ENCODE measurements around the gene BBS4.

Gene BBS4

DNA sequence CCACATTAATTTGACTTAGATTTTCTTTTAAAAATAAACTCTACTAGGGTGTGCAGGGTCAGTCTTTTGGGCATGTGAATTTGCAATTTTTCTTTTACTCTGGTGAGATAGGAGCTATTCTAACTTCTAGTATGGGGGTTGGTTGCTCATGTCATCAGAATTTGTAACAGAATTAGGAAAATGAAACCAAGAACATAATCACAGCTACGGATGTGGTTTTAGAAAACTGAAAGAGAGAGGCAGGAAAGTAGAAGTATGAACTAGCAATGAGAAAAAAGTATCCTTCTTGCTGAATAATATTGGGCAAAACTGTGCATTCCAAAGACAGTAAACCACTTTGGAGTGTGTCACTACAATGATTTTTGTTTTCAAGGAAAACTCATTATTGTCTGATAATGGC is 54.2 kb downstream of the BBS4 start:
- TF ChIP-seq YY1 (IDR thresholded peaks at IDR 0.05; ENCODE audit: low read depth) (no peak), RAD21 (IDR thresholded peaks at IDR 0.05; ENCODE audit: low read depth) (no peak), EGR1 (IDR thresholded peaks at IDR 0.05) (no peak), CREB1 (IDR thresholded peaks at IDR 0.05; ENCODE audit: low read depth) (no peak), ZBTB7A (IDR thresholded peaks at IDR 0.05; ENCODE audit: low read depth) (no peak), TCF12 (IDR thresholded peaks at IDR 0.05; ENCODE audit: low read depth) (no peak), TEAD4 (IDR thresholded peaks at IDR 0.05) (no peak), EP300 (IDR thresholded peaks at IDR 0.05; ENCODE audit: borderline replicate concordance) (no peak), TAF1 (IDR thresholded peaks at IDR 0.05; ENCODE audit: low read depth) (no peak), NFIC (IDR thresholded peaks at IDR 0.05) (no peak), CEBPB (IDR thresholded peaks at IDR 0.05) (no peak), FOXM1 (IDR thresholded peaks at IDR 0.05; ENCODE audit: borderline replicate concordance, low read depth) (no peak)
- TF ChIP-seq, protein P1, sequence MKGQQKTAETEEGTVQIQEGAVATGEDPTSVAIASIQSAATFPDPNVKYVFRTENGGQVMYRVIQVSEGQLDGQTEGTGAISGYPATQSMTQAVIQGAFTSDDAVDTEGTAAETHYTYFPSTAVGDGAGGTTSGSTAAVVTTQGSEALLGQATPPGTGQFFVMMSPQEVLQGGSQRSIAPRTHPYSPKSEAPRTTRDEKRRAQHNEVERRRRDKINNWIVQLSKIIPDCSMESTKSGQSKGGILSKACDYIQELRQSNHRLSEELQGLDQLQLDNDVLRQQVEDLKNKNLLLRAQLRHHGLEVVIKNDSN (IDR thresholded peaks at IDR 0.05), result no peak
- TF ChIP-seq, protein P2, sequence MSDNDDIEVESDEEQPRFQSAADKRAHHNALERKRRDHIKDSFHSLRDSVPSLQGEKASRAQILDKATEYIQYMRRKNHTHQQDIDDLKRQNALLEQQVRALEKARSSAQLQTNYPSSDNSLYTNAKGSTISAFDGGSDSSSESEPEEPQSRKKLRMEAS (IDR thresholded peaks at IDR 0.05), result no peak
- TF ChIP-seq, protein P3, sequence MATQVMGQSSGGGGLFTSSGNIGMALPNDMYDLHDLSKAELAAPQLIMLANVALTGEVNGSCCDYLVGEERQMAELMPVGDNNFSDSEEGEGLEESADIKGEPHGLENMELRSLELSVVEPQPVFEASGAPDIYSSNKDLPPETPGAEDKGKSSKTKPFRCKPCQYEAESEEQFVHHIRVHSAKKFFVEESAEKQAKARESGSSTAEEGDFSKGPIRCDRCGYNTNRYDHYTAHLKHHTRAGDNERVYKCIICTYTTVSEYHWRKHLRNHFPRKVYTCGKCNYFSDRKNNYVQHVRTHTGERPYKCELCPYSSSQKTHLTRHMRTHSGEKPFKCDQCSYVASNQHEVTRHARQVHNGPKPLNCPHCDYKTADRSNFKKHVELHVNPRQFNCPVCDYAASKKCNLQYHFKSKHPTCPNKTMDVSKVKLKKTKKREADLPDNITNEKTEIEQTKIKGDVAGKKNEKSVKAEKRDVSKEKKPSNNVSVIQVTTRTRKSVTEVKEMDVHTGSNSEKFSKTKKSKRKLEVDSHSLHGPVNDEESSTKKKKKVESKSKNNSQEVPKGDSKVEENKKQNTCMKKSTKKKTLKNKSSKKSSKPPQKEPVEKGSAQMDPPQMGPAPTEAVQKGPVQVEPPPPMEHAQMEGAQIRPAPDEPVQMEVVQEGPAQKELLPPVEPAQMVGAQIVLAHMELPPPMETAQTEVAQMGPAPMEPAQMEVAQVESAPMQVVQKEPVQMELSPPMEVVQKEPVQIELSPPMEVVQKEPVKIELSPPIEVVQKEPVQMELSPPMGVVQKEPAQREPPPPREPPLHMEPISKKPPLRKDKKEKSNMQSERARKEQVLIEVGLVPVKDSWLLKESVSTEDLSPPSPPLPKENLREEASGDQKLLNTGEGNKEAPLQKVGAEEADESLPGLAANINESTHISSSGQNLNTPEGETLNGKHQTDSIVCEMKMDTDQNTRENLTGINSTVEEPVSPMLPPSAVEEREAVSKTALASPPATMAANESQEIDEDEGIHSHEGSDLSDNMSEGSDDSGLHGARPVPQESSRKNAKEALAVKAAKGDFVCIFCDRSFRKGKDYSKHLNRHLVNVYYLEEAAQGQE (IDR thresholded peaks at IDR 0.05; ENCODE audit: low read depth), result no peak

DNA sequence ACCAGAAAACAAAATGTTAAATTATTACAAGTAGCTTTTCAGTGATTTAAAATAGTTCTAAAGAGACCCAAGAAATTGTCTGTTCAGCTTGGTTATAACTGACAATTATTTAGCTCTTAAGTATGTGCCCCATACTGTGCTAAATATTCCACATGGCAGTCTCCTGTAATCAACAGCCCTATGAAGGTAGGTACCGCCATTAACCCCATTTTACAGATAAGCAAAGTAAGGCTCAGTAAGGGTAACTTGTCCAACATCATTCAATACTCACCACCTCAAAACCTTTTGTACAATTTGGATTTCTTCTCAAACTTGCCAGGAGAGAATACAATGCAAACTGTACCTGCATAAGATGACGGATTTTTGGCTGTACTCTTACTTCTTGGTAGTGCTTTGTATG is 63.7 kb downstream of the BBS4 start:
- TF ChIP-seq YY1 (IDR thresholded peaks at IDR 0.05; ENCODE audit: low read depth) (no peak), TCF12 (IDR thresholded peaks at IDR 0.05; ENCODE audit: low read depth) (no peak), FOXM1 (IDR thresholded peaks at IDR 0.05; ENCODE audit: borderline replicate concordance, low read depth) (no peak), NFIC (IDR thresholded peaks at IDR 0.05) (no peak), ZBTB7A (IDR thresholded peaks at IDR 0.05; ENCODE audit: low read depth) (no peak), TAF1 (IDR thresholded peaks at IDR 0.05; ENCODE audit: low read depth) (no peak), TEAD4 (IDR thresholded peaks at IDR 0.05) (no peak), RAD21 (IDR thresholded peaks at IDR 0.05; ENCODE audit: low read depth) (no peak), EGR1 (IDR thresholded peaks at IDR 0.05) (no peak), CREB1 (IDR thresholded peaks at IDR 0.05; ENCODE audit: low read depth) (no peak)
- TF ChIP-seq, protein P3 (IDR thresholded peaks at IDR 0.05; ENCODE audit: low read depth), result no peak

DNA sequence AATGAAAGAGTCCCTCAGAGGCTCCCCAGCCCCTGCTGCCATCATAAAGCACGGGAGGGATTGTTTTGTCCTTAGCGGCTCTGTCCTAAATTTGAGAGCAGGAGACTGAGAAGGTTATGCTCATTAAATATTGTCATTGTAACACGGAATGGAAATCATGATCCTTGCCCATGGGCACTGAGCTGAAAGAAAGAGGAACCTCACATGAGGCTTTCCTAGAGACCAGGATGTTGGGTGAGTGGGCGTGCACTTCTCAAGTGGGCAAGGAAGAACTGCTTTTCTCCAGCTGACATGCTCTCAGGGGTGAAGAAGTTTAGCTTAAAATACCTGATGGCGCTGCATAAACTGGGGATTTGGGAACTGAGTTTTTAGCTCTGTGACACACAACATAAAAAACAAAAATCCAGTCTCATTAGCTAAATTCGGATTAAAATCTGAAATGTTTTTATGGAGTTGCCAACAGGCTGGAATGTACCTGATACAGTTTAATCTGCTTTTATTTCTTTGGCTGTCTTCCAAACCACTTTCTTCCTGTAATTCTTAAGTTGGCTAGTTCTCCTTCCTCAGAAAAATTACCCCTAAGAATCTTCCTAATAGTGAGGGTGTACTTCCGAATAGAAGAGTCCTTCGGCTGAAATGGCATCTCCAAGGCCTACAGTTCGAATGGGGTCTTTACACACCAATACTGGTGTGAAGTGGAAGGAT is 65.9 kb downstream of the BBS4 start:
- TF ChIP-seq ZBTB7A (IDR thresholded peaks at IDR 0.05; ENCODE audit: low read depth), result no peak
- no peak for TF ChIP-seq CEBPB (IDR thresholded peaks at IDR 0.05)
- TF ChIP-seq, protein P1 (IDR thresholded peaks at IDR 0.05), result no peak
- no peak for TF ChIP-seq NFIC (IDR thresholded peaks at IDR 0.05)
- TF ChIP-seq, protein P2 (IDR thresholded peaks at IDR 0.05), result no peak
- TF ChIP-seq TEAD4 (IDR thresholded peaks at IDR 0.05), result no peak
- no peak for TF ChIP-seq EP300 (IDR thresholded peaks at IDR 0.05; ENCODE audit: borderline replicate concordance)
- TF ChIP-seq EGR1 (IDR thresholded peaks at IDR 0.05), result no peak
- TF ChIP-seq, protein P3 (IDR thresholded peaks at IDR 0.05; ENCODE audit: low read depth), result no peak
- no peak for TF ChIP-seq CREB1 (IDR thresholded peaks at IDR 0.05; ENCODE audit: low read depth)
- TF ChIP-seq YY1 (IDR thresholded peaks at IDR 0.05; ENCODE audit: low read depth), result no peak
- no peak for TF ChIP-seq TAF1 (IDR thresholded peaks at IDR 0.05; ENCODE audit: low read depth)
- TF ChIP-seq FOXM1 (IDR thresholded peaks at IDR 0.05; ENCODE audit: borderline replicate concordance, low read depth), result no peak

DNA sequence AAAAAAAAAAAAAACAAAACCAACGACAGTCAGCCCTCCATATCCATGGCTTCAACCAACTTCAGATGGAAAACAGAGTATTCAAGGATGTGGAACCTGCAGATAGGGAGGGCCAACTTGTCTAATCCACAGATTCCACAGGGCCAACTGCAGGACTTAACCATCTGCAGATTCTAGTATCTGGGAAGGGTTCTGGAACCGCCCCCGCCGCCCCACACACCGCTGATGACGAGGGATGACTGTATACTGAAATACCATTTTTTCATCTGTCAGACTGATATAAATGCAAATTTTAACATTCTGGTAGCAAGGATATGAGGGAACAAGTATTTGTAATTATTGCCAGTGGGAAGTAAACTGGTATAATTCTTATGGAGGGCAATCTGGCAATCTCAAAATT is 68.1 kb downstream of the BBS4 start:
- TF ChIP-seq TCF12 (IDR thresholded peaks at IDR 0.05; ENCODE audit: low read depth) (no peak), EP300 (IDR thresholded peaks at IDR 0.05; ENCODE audit: borderline replicate concordance) (no peak), FOXM1 (IDR thresholded peaks at IDR 0.05; ENCODE audit: borderline replicate concordance, low read depth) (no peak), NFIC (IDR thresholded peaks at IDR 0.05) (no peak), EGR1 (IDR thresholded peaks at IDR 0.05) (no peak), TAF1 (IDR thresholded peaks at IDR 0.05; ENCODE audit: low read depth) (no peak), CEBPB (IDR thresholded peaks at IDR 0.05) (no peak), YY1 (IDR thresholded peaks at IDR 0.05; ENCODE audit: low read depth) (no peak), ZBTB7A (IDR thresholded peaks at IDR 0.05; ENCODE audit: low read depth) (no peak), TEAD4 (IDR thresholded peaks at IDR 0.05) (no peak), CREB1 (IDR thresholded peaks at IDR 0.05; ENCODE audit: low read depth) (no peak), RAD21 (IDR thresholded peaks at IDR 0.05; ENCODE audit: low read depth) (no peak)
- TF ChIP-seq, protein P2 (IDR thresholded peaks at IDR 0.05), result no peak
- TF ChIP-seq, protein P3 (IDR thresholded peaks at IDR 0.05; ENCODE audit: low read depth), result no peak
- TF ChIP-seq, protein P1 (IDR thresholded peaks at IDR 0.05), result no peak

Measured in Ishikawa (cell line).